Gastroesophageal sphincter (tissue), 4 donors: ENCODE measurements around the gene JAK3. TPM values are rescaled to one million over a fixed set of nuclear protein-coding genes. Genes with fewer than 3 reads are reported as not detected.
A peak's percentile ranks its signal among the peaks of the same experiment; 100 is the strongest.

ENCODE experiments used
- ATAC-seq: fragments of 150-250 bp; one replicate; pipeline ENCODE4 v1.9.1; 2016; ENCODE audit warnings: mild to moderate bottlenecking, moderate library complexity
- H3K27ac ChIP-seq, 4 donors: fragments of 200-600 bp; sonication (generic) in 3 of 4; 1 replicate in 3 of 4; 2 replicates in 1 of 4; pipeline ENCODE4 v1.5.1; 2016 to 2019
- H3K27me3 ChIP-seq: fragments of 200-600 bp; sonication (generic); one replicate; pipeline ENCODE4 v1.5.1; 2019
- H3K36me3 ChIP-seq, 2 donors: fragments of 200-600 bp; sonication (generic); one replicate each; pipeline ENCODE4 v1.5.1; 2019; ENCODE audit warnings: control low read depth in 1 of 2
- H3K4me1 ChIP-seq, 3 donors: fragments of 200-600 bp; sonication (generic); 1 replicate in 2 of 3; 2 replicates in 1 of 3; pipeline ENCODE4 v1.5.1; 2016 to 2019; ENCODE audit warnings: control low read depth in 2 of 3
- H3K4me3 ChIP-seq, 2 donors: fragments of 200-600 bp; sonication (generic); one replicate each; pipeline ENCODE4 v1.5.1; 2019; ENCODE audit warnings: mild to moderate bottlenecking in 1 of 2, moderate library complexity in 1 of 2
- H3K9me3 ChIP-seq, 3 donors: fragments of 200-600 bp; sonication (generic); one replicate each; pipeline ENCODE4 v1.5.1; 2017 to 2019; ENCODE audit warnings: control low read depth in 2 of 3
- EP300 ChIP-seq: sonication (generic); formaldehyde crosslinking; IDR thresholded peaks from one replicate; pipeline ENCODE4 v1.6.1; 2017; ENCODE audit warnings: antibody characterized with exemption, mild to moderate bottlenecking
- POLR2A ChIP-seq, 2 donors: fragments of 450-650 bp; IDR thresholded peaks; one replicate each; pipeline ENCODE4 v1.6.1; 2017; ENCODE audit warnings: antibody characterized with exemption in 2 of 2, mild to moderate bottlenecking in 2 of 2, moderate library complexity in 1 of 2
- POLR2AphosphoS5 ChIP-seq: sonication (generic); formaldehyde crosslinking; IDR thresholded peaks from one replicate; pipeline ENCODE4 v1.6.1; 2017; ENCODE audit warnings: antibody characterized with exemption
- WGBS, 2 donors: methylation state at CpG; one replicate each; pipeline ENCODE4 v1.1.5; 2018; ENCODE audit warnings: low coverage in 1 of 2; 5-methylcytosine and 5-hydroxymethylcytosine counted together
- total RNA-seq, 4 donors: library from RNA; depleted of rRNA; stranded (reverse); fragments of >200 nt; gene quantifications; one replicate each; pipeline ENCODE4 v1.1.0, GENCODE V29; 2016
- TF ChIP-seq, protein P1 (sequence below), 4 experiments: fragments of 200-600 bp in 2 of 4; fragments of 450-650 bp in 2 of 4; sonication (generic) in 1 of 4; IDR thresholded peaks; one replicate each; pipeline ENCODE4 v1.5.1; 2017 to 2019; ENCODE audit warnings: antibody characterized with exemption in 4 of 4, mild to moderate bottlenecking in 2 of 4, moderate library complexity in 2 of 4

Gene JAK3
- total RNA-seq, 4 donors from 2014 or later = 1.2 to 5.9 (median 2.3) TPM

DNA sequence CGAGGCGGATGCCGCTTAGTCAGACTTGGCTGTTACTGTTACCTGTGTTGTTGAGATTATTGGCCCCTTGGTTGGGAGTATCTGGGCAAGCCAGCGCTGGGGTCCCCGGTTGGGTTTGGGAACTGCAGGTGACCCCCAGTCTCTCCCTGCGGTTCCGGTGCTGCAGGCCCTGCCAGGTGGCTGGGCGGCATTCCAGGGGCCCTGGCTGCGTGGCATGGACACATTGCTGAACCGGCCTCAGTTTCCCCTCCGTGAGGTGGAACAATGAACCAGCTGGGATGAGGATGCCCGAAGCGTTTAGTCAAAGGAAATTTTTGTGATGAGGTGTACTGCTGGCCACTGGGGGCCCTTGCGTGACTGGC lies 52.3 kb downstream of the JAK3 start:
- peaks cover 79% of the 10 kb centered on the region for H3K27me3 ChIP-seq
- no peaks in the 10 kb centered on the region for H3K9me3 ChIP-seq
- TF ChIP-seq POLR2AphosphoS5 (no peak), POLR2A (IDR thresholded peaks at IDR 0.05) (no peak), EP300 (no peak)
- TF ChIP-seq, protein P1, sequence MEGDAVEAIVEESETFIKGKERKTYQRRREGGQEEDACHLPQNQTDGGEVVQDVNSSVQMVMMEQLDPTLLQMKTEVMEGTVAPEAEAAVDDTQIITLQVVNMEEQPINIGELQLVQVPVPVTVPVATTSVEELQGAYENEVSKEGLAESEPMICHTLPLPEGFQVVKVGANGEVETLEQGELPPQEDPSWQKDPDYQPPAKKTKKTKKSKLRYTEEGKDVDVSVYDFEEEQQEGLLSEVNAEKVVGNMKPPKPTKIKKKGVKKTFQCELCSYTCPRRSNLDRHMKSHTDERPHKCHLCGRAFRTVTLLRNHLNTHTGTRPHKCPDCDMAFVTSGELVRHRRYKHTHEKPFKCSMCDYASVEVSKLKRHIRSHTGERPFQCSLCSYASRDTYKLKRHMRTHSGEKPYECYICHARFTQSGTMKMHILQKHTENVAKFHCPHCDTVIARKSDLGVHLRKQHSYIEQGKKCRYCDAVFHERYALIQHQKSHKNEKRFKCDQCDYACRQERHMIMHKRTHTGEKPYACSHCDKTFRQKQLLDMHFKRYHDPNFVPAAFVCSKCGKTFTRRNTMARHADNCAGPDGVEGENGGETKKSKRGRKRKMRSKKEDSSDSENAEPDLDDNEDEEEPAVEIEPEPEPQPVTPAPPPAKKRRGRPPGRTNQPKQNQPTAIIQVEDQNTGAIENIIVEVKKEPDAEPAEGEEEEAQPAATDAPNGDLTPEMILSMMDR (IDR thresholded peaks at IDR 0.05) = no peak
- H3K4me3 ChIP-seq = no peak overlapping the region
- no CpG with 5 or more reads among the region's 14 CpGs for WGBS, 2 donors
- no peaks in the 10 kb centered on the region for H3K36me3 ChIP-seq
- H3K4me1 ChIP-seq = peaks cover 0 to 7% (median 0%) of the 10 kb centered on the region in 3 donors
- no peak for ATAC-seq
- no peak overlapping the region for H3K27ac ChIP-seq

GRCh38 chr19:17794731-17795494 lies 52.9 kb downstream of the JAK3 start, which contains the start of gene B3GNT3:
Gene B3GNT3, plus strand, starts transcription at chr19:17795138. Its CDS starts 12,670 bp downstream, at chr19:17807808.
- no peak within 1 kb of the TSS for H3K27ac ChIP-seq

GRCh38 chr19:17794412-17794730 lies 53.4 kb downstream of the JAK3 start:
- Histone ChIP-seq H3K36me3 (no peaks in the 10 kb centered on the region), H3K4me1 (peaks cover 0 to 7% (median 0%) of the 10 kb centered on the region in 3 donors), H3K4me3 (no peak overlapping the region), H3K27me3 (peaks cover 71% of the 10 kb centered on the region), H3K27ac (no peak overlapping the region), H3K9me3 (no peaks in the 10 kb centered on the region)
- ATAC-seq = no peak
- TF ChIP-seq POLR2A (IDR thresholded peaks at IDR 0.05) (no peak), EP300 (no peak), POLR2AphosphoS5 (no peak)
- TF ChIP-seq, protein P1 (IDR thresholded peaks at IDR 0.05) = no peak
- WGBS, 2 donors = 31% methylated on average over 6 of the region's 9 CpGs; no CpG with 5 or more reads in 1 of the 2 donors

More at GRCh38 chr19:17794731-17795494, 52.9 kb downstream of the JAK3 start, which contains the start of gene B3GNT3:
- 0 to 2% methylated on average over 11 to 14 of the region's 50 CpGs for WGBS, 2 donors
- Histone ChIP-seq H3K4me3 (peak within 1 kb of the TSS in 1 of 2 donors; percentile 12), H3K4me1 (peaks cover 0 to 7% (median 0%) of the 10 kb centered on the region in 3 donors), H3K9me3 (no peaks in the 10 kb centered on the region), H3K36me3 (no peaks in the 10 kb centered on the region), H3K27me3 (peaks cover 76% of the 10 kb centered on the region)
- ATAC-seq = no peak
- TF ChIP-seq, protein P1 (IDR thresholded peaks at IDR 0.05) = no peak
- TF ChIP-seq POLR2AphosphoS5 (no peak), EP300 (no peak), POLR2A (IDR thresholded peaks at IDR 0.05) (no peak)

DNA sequence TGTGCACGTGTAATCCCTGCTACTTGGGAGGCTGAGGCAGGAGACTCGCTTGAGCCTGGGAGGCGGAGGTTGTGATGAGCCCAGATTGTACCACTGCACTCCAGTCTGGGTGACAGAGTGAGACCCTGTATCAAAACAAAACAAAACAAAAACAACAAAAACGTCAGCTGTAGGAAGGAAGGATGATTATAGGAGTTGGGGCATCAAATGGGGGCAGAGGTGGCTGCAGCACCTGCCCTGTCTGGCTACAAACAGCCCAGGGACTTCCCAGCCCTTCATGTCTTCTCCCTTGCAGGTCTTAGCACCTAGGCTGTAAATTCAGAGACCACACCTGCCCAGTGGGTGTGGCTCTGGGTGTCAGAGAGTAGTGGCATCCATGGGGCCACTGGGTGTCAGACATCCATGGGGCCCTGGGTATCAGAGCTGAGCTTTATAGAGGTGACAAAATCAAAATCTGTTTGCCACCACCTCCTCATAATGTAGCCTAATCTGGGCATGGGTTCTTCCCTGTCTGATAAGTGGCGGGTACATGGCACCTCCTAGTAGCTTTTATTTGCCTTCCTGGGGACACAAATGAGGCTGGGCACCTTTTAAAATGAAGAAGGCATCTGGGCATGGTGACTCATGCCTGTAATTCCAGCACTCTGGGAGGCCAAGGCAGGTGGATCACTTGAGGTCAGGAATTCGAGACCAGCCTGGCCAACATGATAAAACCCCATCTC lies 57.6 kb downstream of the JAK3 start:
- no peak overlapping the region for H3K27ac ChIP-seq
- no peaks in the 10 kb centered on the region for H3K9me3 ChIP-seq
- H3K4me1 ChIP-seq = peaks cover 0 to 6% (median 0%) of the 10 kb centered on the region in 3 donors
- TF ChIP-seq, protein P1 (IDR thresholded peaks at IDR 0.05) = no peak
- no peak for TF ChIP-seq POLR2A (IDR thresholded peaks at IDR 0.05)
- no peak for TF ChIP-seq EP300
- TF ChIP-seq POLR2AphosphoS5 = no peak
- H3K4me3 ChIP-seq = no peak overlapping the region
- no peaks in the 10 kb centered on the region for H3K36me3 ChIP-seq
- H3K27me3 ChIP-seq = peaks cover 52% of the 10 kb centered on the region
- no peak for ATAC-seq
- 49 to 69% methylated on average over 3 to 5 of the region's 6 CpGs for WGBS, 2 donors
